ENCODE data around the gene TMEM129. TPM values are rescaled to one million over a fixed set of nuclear protein-coding genes. Genes with fewer than 3 reads are reported as not detected.

The TMEM129 gene
- total RNA-seq, 1 experiment from 2014 or later = 54.9 TPM

DNA sequence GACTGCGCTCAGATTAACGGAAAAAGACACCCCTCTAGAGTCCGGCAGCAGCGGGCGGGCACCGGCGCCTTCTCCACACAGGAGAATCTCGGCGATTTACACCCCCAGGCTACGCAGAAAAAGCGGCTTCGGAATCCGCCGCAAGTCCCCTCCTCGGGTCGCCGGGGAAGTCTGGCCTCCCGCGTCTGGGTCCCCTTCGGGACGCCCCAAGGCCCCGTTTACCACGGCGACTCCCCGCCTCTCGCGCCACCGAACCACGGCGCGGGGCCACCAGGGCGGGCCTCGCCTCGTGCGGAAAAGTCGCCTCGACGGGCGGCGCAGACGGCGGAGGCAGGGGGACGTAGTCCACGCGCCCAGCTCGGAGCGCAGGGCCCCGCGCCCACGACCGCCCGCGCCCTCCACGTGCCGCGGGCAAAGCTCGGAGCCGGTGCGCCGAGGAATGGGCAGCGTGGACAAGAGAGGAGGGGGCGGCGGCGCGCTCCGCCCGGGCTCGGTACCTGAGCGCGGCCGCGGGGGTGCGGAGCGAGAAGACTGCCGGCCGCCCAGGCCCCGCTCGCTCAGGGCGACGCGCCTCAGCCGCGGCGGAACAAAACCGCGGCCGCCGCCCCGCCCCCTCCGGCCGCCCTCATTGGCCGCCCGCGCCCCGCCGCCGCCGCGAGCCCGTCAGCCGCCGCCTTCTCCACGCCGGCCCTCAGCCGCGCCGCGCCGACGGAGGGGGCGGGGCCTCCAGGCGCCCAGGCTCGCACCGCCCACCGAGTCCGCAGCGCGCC lies 37.2 kb downstream of the TMEM129 start, which contains the start of gene FAM53A:
Gene FAM53A, minus strand, starts transcription at position 578 of the 770 bp plus-strand sequence. CDS start 15,572 bp downstream, outside the sequence.
- H3K27ac Mint-ChIP-seq = no peak within 1 kb of the TSS
- peaks cover 27% of the 10 kb centered on the region for H3K27me3 Mint-ChIP-seq (ENCODE audit: low read depth)
- H3K4me3 Mint-ChIP-seq = peak within 1 kb of the TSS; percentile 73
- H3K36me3 Mint-ChIP-seq = no peaks in the 10 kb centered on the region
- CTCF ChIA-PET = interaction anchor here (1.9 kb wide), 1 partner anchor 9 kb away, joined by 8 read pairs; no protein-coding TSS in a partner anchor
- POLR2A ChIA-PET = no interaction called here
- ATAC-seq = peak; percentile 96
- H3K4me1 Mint-ChIP-seq = peaks cover 16% of the 10 kb centered on the region
- DNase-seq (ENCODE audit: low spot score) = peak; percentile 42
- no peaks in the 10 kb centered on the region for H3K9me3 Mint-ChIP-seq
- TF ChIP-seq, protein P1, sequence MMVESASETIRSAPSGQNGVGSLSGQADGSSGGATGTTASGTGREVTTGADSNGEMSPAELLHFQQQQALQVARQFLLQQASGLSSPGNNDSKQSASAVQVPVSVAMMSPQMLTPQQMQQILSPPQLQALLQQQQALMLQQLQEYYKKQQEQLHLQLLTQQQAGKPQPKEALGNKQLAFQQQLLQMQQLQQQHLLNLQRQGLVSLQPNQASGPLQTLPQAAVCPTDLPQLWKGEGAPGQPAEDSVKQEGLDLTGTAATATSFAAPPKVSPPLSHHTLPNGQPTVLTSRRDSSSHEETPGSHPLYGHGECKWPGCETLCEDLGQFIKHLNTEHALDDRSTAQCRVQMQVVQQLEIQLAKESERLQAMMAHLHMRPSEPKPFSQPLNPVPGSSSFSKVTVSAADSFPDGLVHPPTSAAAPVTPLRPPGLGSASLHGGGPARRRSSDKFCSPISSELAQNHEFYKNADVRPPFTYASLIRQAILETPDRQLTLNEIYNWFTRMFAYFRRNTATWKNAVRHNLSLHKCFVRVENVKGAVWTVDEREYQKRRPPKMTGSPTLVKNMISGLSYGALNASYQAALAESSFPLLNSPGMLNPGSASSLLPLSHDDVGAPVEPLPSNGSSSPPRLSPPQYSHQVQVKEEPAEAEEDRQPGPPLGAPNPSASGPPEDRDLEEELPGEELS (CRISPR knock-in tag; IDR thresholded peaks at IDR 0.05) = peak; percentile 75
- peak; percentile 25; the same call in 1 of the 2 replicates for TF ChIP-seq NFYB (CRISPR knock-in tag; conservative IDR thresholded peaks at IDR 0.05; ENCODE audit: low read depth)
- TF ChIP-seq, protein P2, sequence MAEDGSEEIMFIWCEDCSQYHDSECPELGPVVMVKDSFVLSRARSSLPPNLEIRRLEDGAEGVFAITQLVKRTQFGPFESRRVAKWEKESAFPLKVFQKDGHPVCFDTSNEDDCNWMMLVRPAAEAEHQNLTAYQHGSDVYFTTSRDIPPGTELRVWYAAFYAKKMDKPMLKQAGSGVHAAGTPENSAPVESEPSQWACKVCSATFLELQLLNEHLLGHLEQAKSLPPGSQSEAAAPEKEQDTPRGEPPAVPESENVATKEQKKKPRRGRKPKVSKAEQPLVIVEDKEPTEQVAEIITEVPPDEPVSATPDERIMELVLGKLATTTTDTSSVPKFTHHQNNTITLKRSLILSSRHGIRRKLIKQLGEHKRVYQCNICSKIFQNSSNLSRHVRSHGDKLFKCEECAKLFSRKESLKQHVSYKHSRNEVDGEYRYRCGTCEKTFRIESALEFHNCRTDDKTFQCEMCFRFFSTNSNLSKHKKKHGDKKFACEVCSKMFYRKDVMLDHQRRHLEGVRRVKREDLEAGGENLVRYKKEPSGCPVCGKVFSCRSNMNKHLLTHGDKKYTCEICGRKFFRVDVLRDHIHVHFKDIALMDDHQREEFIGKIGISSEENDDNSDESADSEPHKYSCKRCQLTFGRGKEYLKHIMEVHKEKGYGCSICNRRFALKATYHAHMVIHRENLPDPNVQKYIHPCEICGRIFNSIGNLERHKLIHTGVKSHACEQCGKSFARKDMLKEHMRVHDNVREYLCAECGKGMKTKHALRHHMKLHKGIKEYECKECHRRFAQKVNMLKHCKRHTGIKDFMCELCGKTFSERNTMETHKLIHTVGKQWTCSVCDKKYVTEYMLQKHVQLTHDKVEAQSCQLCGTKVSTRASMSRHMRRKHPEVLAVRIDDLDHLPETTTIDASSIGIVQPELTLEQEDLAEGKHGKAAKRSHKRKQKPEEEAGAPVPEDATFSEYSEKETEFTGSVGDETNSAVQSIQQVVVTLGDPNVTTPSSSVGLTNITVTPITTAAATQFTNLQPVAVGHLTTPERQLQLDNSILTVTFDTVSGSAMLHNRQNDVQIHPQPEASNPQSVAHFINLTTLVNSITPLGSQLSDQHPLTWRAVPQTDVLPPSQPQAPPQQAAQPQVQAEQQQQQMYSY (CRISPR knock-in tag; IDR thresholded peaks at IDR 0.05) = peak; percentile 67
- TF ChIP-seq, protein P3, sequence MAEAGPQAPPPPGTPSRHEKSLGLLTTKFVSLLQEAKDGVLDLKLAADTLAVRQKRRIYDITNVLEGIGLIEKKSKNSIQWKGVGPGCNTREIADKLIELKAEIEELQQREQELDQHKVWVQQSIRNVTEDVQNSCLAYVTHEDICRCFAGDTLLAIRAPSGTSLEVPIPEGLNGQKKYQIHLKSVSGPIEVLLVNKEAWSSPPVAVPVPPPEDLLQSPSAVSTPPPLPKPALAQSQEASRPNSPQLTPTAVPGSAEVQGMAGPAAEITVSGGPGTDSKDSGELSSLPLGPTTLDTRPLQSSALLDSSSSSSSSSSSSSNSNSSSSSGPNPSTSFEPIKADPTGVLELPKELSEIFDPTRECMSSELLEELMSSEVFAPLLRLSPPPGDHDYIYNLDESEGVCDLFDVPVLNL (CRISPR knock-in tag; IDR thresholded peaks at IDR 0.05; ENCODE audit: borderline replicate concordance, low read depth) = no peak; the same call in 1 of the 2 replicates
- peak; percentile 85 for TF ChIP-seq JUN (CRISPR knock-in tag; IDR thresholded peaks at IDR 0.05)
- TF ChIP-seq, protein P4, sequence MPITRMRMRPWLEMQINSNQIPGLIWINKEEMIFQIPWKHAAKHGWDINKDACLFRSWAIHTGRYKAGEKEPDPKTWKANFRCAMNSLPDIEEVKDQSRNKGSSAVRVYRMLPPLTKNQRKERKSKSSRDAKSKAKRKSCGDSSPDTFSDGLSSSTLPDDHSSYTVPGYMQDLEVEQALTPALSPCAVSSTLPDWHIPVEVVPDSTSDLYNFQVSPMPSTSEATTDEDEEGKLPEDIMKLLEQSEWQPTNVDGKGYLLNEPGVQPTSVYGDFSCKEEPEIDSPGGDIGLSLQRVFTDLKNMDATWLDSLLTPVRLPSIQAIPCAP (CRISPR knock-in tag; IDR thresholded peaks at IDR 0.05) = peak; percentile 72; the same call in 1 of the 2 replicates
- TF ChIP-seq, protein P5, sequence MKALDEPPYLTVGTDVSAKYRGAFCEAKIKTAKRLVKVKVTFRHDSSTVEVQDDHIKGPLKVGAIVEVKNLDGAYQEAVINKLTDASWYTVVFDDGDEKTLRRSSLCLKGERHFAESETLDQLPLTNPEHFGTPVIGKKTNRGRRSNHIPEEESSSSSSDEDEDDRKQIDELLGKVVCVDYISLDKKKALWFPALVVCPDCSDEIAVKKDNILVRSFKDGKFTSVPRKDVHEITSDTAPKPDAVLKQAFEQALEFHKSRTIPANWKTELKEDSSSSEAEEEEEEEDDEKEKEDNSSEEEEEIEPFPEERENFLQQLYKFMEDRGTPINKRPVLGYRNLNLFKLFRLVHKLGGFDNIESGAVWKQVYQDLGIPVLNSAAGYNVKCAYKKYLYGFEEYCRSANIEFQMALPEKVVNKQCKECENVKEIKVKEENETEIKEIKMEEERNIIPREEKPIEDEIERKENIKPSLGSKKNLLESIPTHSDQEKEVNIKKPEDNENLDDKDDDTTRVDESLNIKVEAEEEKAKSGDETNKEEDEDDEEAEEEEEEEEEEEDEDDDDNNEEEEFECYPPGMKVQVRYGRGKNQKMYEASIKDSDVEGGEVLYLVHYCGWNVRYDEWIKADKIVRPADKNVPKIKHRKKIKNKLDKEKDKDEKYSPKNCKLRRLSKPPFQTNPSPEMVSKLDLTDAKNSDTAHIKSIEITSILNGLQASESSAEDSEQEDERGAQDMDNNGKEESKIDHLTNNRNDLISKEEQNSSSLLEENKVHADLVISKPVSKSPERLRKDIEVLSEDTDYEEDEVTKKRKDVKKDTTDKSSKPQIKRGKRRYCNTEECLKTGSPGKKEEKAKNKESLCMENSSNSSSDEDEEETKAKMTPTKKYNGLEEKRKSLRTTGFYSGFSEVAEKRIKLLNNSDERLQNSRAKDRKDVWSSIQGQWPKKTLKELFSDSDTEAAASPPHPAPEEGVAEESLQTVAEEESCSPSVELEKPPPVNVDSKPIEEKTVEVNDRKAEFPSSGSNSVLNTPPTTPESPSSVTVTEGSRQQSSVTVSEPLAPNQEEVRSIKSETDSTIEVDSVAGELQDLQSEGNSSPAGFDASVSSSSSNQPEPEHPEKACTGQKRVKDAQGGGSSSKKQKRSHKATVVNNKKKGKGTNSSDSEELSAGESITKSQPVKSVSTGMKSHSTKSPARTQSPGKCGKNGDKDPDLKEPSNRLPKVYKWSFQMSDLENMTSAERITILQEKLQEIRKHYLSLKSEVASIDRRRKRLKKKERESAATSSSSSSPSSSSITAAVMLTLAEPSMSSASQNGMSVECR (CRISPR knock-in tag; IDR thresholded peaks at IDR 0.05; ENCODE audit: borderline replicate concordance) = peak; percentile 71; the same call in 1 of the 2 replicates
- TF ChIP-seq, protein P6, sequence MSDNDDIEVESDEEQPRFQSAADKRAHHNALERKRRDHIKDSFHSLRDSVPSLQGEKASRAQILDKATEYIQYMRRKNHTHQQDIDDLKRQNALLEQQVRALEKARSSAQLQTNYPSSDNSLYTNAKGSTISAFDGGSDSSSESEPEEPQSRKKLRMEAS (CRISPR knock-in tag; IDR thresholded peaks at IDR 0.05) = 0 out of 2 replicates have a peak, but pooled peaks have one; percentile 81
- TF ChIP-seq FOXP1 (CRISPR knock-in tag; IDR thresholded peaks at IDR 0.05; ENCODE audit: borderline replicate concordance) = peak; percentile 88; the same call in 1 of the 2 replicates
- TF ChIP-seq ZNF219 (CRISPR knock-in tag; IDR thresholded peaks at IDR 0.05; ENCODE audit: borderline replicate concordance) = peak; percentile 51; the same call in 1 of the 2 replicates
- TF ChIP-seq, protein P7, sequence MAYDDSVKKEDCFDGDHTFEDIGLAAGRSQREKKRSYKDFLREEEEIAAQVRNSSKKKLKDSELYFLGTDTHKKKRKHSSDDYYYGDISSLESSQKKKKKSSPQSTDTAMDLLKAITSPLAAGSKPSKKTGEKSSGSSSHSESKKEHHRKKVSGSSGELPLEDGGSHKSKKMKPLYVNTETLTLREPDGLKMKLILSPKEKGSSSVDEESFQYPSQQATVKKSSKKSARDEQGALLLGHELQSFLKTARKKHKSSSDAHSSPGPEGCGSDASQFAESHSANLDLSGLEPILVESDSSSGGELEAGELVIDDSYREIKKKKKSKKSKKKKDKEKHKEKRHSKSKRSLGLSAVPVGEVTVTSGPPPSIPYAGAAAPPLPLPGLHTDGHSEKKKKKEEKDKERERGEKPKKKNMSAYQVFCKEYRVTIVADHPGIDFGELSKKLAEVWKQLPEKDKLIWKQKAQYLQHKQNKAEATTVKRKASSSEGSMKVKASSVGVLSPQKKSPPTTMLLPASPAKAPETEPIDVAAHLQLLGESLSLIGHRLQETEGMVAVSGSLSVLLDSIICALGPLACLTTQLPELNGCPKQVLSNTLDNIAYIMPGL (CRISPR knock-in tag; IDR thresholded peaks at IDR 0.05) = peak; percentile 83; the same call in 1 of the 2 replicates
- peak; percentile 83; the same call in 1 of the 2 replicates for TF ChIP-seq ETV6 (CRISPR knock-in tag; IDR thresholded peaks at IDR 0.05)
- peak; percentile 80; the same call in 1 of the 2 replicates for TF ChIP-seq ZNF232 (CRISPR knock-in tag; IDR thresholded peaks at IDR 0.05)
- peak; percentile 38; the same call in 1 of the 2 replicates for TF ChIP-seq TEAD4 (CRISPR knock-in tag; IDR thresholded peaks at IDR 0.05)
- 0 out of 2 replicates have a peak, but pooled peaks have one; percentile 19 for TF ChIP-seq ZNF317 (CRISPR knock-in tag; IDR thresholded peaks at IDR 0.05; ENCODE audit: borderline replicate concordance, low read depth)
- TF ChIP-seq ESRRA (CRISPR knock-in tag; IDR thresholded peaks at IDR 0.05; ENCODE audit: borderline replicate concordance) = 0 out of 2 replicates have a peak, but pooled peaks have one; percentile 77
- no peak for TF ChIP-seq ZBTB21 (CRISPR knock-in tag; IDR thresholded peaks at IDR 0.05; ENCODE audit: borderline replicate concordance)
- TF ChIP-seq, protein P8, sequence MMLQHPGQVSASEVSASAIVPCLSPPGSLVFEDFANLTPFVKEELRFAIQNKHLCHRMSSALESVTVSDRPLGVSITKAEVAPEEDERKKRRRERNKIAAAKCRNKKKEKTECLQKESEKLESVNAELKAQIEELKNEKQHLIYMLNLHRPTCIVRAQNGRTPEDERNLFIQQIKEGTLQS (CRISPR knock-in tag; conservative IDR thresholded peaks at IDR 0.05) = no peak
- TF ChIP-seq FOXK1 (CRISPR knock-in tag; IDR thresholded peaks at IDR 0.05) = 0 out of 2 replicates have a peak, but pooled peaks have one; percentile 65
- 0 out of 2 replicates have a peak, but pooled peaks have one; percentile 63 for TF ChIP-seq RELA (CRISPR knock-in tag; IDR thresholded peaks at IDR 0.05; ENCODE audit: borderline replicate concordance)
